ENCODE results near the gene CEP350. TPM values are rescaled to one million over a fixed set of nuclear protein-coding genes. Genes with fewer than 3 reads are reported as not detected.
A peak's percentile ranks its signal among the peaks of the same experiment; 100 is the strongest.

The CEP350 gene
- total RNA-seq, 4 donors from 2014 or later: 74.4 to 89.0 (median 82.0) TPM

DNA sequence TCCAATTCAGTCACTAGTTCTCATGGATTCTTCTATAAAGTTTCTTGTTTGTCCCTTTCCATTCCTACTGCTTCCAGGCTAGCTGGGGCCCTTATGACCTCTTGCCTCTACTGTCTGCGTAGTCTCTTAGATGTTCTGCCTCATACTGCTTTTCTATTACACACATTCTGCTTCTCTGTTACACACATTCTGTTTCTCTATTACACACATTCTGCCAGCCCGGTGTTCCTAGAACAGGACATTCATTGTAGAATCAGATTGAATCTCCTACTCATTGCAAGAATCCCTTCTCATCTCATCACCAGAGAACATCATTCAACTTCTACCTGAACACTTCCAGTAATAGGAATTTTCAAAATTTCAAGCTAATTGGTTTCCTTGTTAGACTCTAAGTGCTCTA, 130.7 kb downstream of the CEP350 start:
- H3K9me3 ChIP-seq: no peaks in the 10 kb centered on the region
- H3K27me3 ChIP-seq: no peaks in the 10 kb centered on the region
- H3K4me3 ChIP-seq: no peak overlapping the region
- H3K36me3 ChIP-seq: peaks cover 0 to 75% of the 10 kb centered on the region in 2 donors
- no peak overlapping the region for H3K27ac ChIP-seq
- 89 to 100% methylated on average over 2 of the region's 2 CpGs for WGBS, 2 donors (ENCODE audit: low coverage in 1 of 2)
- ATAC-seq: no peak
- no peaks in the 10 kb centered on the region for H3K4me1 ChIP-seq
- TF ChIP-seq, protein P1, sequence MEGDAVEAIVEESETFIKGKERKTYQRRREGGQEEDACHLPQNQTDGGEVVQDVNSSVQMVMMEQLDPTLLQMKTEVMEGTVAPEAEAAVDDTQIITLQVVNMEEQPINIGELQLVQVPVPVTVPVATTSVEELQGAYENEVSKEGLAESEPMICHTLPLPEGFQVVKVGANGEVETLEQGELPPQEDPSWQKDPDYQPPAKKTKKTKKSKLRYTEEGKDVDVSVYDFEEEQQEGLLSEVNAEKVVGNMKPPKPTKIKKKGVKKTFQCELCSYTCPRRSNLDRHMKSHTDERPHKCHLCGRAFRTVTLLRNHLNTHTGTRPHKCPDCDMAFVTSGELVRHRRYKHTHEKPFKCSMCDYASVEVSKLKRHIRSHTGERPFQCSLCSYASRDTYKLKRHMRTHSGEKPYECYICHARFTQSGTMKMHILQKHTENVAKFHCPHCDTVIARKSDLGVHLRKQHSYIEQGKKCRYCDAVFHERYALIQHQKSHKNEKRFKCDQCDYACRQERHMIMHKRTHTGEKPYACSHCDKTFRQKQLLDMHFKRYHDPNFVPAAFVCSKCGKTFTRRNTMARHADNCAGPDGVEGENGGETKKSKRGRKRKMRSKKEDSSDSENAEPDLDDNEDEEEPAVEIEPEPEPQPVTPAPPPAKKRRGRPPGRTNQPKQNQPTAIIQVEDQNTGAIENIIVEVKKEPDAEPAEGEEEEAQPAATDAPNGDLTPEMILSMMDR (IDR thresholded peaks at IDR 0.05): no peak

DNA sequence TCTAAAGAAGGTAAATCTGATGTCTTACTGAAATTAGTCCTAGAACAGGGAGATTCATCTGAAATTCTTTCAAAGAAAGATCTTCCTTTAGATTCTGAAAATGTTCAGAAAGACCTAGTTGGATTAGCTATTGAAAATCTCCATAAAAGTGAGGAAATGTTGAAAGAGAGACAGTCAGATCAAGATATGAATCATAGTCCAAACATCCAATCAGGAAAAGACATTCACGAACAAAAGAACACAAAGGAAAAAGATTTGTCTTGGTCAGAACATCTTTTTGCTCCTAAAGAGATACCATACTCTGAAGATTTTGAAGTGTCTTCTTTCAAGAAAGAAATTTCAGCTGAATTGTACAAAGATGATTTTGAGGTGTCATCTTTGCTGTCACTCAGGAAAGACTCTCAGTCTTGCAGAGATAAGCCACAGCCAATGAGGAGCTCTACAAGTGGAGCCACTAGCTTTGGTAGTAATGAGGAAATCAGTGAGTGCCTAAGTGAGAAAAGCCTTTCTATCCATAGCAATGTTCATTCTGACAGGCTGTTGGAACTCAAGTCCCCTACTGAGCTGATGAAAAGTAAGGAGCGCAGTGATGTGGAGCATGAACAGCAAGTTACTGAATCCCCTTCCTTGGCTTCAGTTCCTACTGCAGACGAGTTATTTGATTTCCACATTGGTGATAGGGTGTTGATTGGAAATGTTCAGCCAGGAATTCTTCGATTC, 138.5 kb downstream of the CEP350 start:
- Histone ChIP-seq H3K36me3 (peaks cover 3 to 93% of the 10 kb centered on the region in 2 donors), H3K27ac (no peak overlapping the region), H3K4me1 (peaks cover 0 to 12% (median 0%) of the 10 kb centered on the region in 3 donors), H3K9me3 (no peaks in the 10 kb centered on the region), H3K27me3 (no peaks in the 10 kb centered on the region), H3K4me3 (no peak overlapping the region)
- 94 to 98% methylated on average over 2 to 4 of the region's 4 CpGs for WGBS, 2 donors (ENCODE audit: low coverage in 1 of 2)
- TF ChIP-seq, protein P1 (IDR thresholded peaks at IDR 0.05): no peak
- TF ChIP-seq EP300 (IDR thresholded peaks at IDR 0.05) (no peak), POLR2AphosphoS5 (IDR thresholded peaks at IDR 0.05) (no peak), POLR2A (IDR thresholded peaks at IDR 0.05) (no peak)
- ATAC-seq: no peak

- H3K36me3 ChIP-seq: peaks cover 3 to 96% of the 10 kb centered on the region in 2 donors
- no peaks in the 10 kb centered on the region for H3K9me3 ChIP-seq
- no peak overlapping the region for H3K27ac ChIP-seq
- no peak for ATAC-seq
- peaks cover 0 to 18% (median 0%) of the 10 kb centered on the region in 3 donors for H3K4me1 ChIP-seq
- TF ChIP-seq POLR2AphosphoS5 (IDR thresholded peaks at IDR 0.05): no peak
- no peak for TF ChIP-seq EP300 (IDR thresholded peaks at IDR 0.05)
- TF ChIP-seq, protein P1 (IDR thresholded peaks at IDR 0.05): no peak
- no peak for TF ChIP-seq POLR2A (IDR thresholded peaks at IDR 0.05)
- H3K27me3 ChIP-seq: no peaks in the 10 kb centered on the region
- no peak overlapping the region for H3K4me3 ChIP-seq
- WGBS, 2 donors (ENCODE audit: low coverage in 1 of 2): 75 to 78% methylated on average over 3 of the region's 3 CpGs
These were observed 140.2 kb downstream of the CEP350 start for GRCh38 chr1:180094705-180095295.

GRCh38 chr1:180096584-180097325, 142.1 kb downstream of the CEP350 start:
- ATAC-seq: no peak
- TF ChIP-seq POLR2A (IDR thresholded peaks at IDR 0.05): no peak
- TF ChIP-seq EP300 (IDR thresholded peaks at IDR 0.05): no peak
- TF ChIP-seq, protein P1 (IDR thresholded peaks at IDR 0.05): no peak
- peak; percentile 13 for TF ChIP-seq POLR2AphosphoS5 (IDR thresholded peaks at IDR 0.05)
- WGBS, 2 donors (ENCODE audit: low coverage in 1 of 2): 53 to 71% methylated on average over 4 of the region's 4 CpGs
- Histone ChIP-seq H3K4me3 (no peak overlapping the region), H3K36me3 (peaks cover 3 to 99% of the 10 kb centered on the region in 2 donors), H3K9me3 (no peaks in the 10 kb centered on the region), H3K27me3 (no peaks in the 10 kb centered on the region), H3K27ac (peak overlapping the region in 2 of 4 donors; percentile 32 to 47), H3K4me1 (peaks cover 0 to 18% (median 0%) of the 10 kb centered on the region in 3 donors)
